Endothelial cell of umbilical vein (primary cell): ENCODE data around the gene PITPNM3. TPM values are rescaled to one million over a fixed set of nuclear protein-coding genes. Genes with fewer than 3 reads are reported as not detected.

Experiments
- BruUV-seq: library from RNA; stranded (reverse); fragments of 400-500 nt; replicated peaks from 2 replicates; lab custom pipeline; 2021; lab: Mats Ljungman, UMichigan
- CTCF ChIA-PET: fragments of 300-600, 350-600 bp; sonication (Branson Sonifier 250); formaldehyde crosslinking; loops from one replicate; lab custom pipeline; 2021; ENCODE audit warnings: antibody characterized with exemption, inconsistent platforms; lab: Charles Lee
- POLR2A ChIA-PET: fragments of 300-600, 350-600 bp; sonication (Branson Sonifier 250); formaldehyde crosslinking; loops from one replicate; lab custom pipeline; 2021; ENCODE audit warnings: antibody characterized with exemption, inconsistent platforms; lab: Charles Lee
- DNase-seq: peaks from one replicate; pipeline ENCODE4 v3.0.0-alpha.2; 2011; ENCODE audit warnings: low read depth, low spot score
- FAIRE-seq: peaks from 2 replicates; lab custom pipeline; 2011; peaks lifted over from hg19 to GRCh38; lab: Jason Lieb, UNC
- H2AFZ ChIP-seq: 2 replicates; pipeline ENCODE4 v1.6.0; 2012; ENCODE audit warnings: low read depth, low read length, control low read depth, inconsistent platforms
- H3K27ac ChIP-seq: 2 replicates; pipeline ENCODE4 v1.5.1; 2011; ENCODE audit warnings: low read depth, mild to moderate bottlenecking, control low read depth, low read length, moderate library complexity; ENCODE audit not compliant: insufficient read depth
- H3K27me3 ChIP-seq, 2 experiments: 2 replicates each; pipeline versions ENCODE4 v1.6.0 to v1.6.1; 2011; ENCODE audit warnings: low read length in 2 of 2, mixed read lengths in 1 of 2; ENCODE audit not compliant: control insufficient read depth in 2 of 2, insufficient read depth in 2 of 2
- H3K36me3 ChIP-seq, 2 experiments: 2 replicates in 1 of 2; 3 replicates in 1 of 2; pipeline ENCODE4 v1.5.1; 2011; ENCODE audit warnings: low read length in 2 of 2, mild to moderate bottlenecking in 1 of 2, moderate library complexity in 1 of 2; ENCODE audit not compliant: control insufficient read depth in 2 of 2, insufficient read depth in 2 of 2; ENCODE audit errors: extremely low read depth in 1 of 2
- H3K4me1 ChIP-seq: 3 replicates; pipeline ENCODE4 v1.5.1; 2011; ENCODE audit warnings: mild to moderate bottlenecking, low read length; ENCODE audit not compliant: control insufficient read depth, insufficient read depth; ENCODE audit errors: extremely low read depth
- H3K4me2 ChIP-seq: 2 replicates; pipeline ENCODE4 v1.6.1; 2011; ENCODE audit warnings: low read length, control low read depth, mixed read lengths; ENCODE audit not compliant: insufficient read depth
- H3K4me3 ChIP-seq, 3 experiments: fragments of 200-600 bp in 1 of 3; sonication (generic), shearing (Covaris generic) in 1 of 3; replicated peaks in 1 of 3; 2 replicates each; pipeline ENCODE4 v1.5.1; 2011 to 2016; ENCODE audit warnings: control low read depth in 3 of 3, low read length in 3 of 3, mild to moderate bottlenecking in 2 of 3, inconsistent platforms in 1 of 3, low read depth in 1 of 3, moderate library complexity in 1 of 3; ENCODE audit not compliant: insufficient read depth in 1 of 3
- H3K79me2 ChIP-seq: 2 replicates; pipeline ENCODE4 v1.6.0; 2012; ENCODE audit warnings: low read length, inconsistent platforms; ENCODE audit not compliant: control insufficient read depth, insufficient read depth
- H3K9ac ChIP-seq: replicated peaks from 2 replicates; pipeline ENCODE3; 2011; ENCODE audit warnings: low read length, control low read depth; ENCODE audit not compliant: insufficient read depth; ENCODE audit errors: extremely low read depth
- H3K9me1 ChIP-seq: replicated peaks from 3 replicates; pipeline ENCODE4 v1.6.0; 2011; ENCODE audit warnings: mild to moderate bottlenecking, low read length; ENCODE audit not compliant: control insufficient read depth, insufficient read depth; ENCODE audit errors: extremely low read depth
- H3K9me3 ChIP-seq: replicated peaks from 2 replicates; pipeline ENCODE4 v1.5.1; 2012; ENCODE audit warnings: low read length, inconsistent platforms; ENCODE audit not compliant: control insufficient read depth, insufficient read depth
- H4K20me1 ChIP-seq: replicated peaks from 2 replicates; pipeline ENCODE3; 2011; ENCODE audit warnings: mild to moderate bottlenecking, low read length; ENCODE audit not compliant: control insufficient read depth, insufficient read depth; ENCODE audit errors: extremely low read depth
- CTCF ChIP-seq, 2 donors: IDR thresholded peaks; 1 replicate in 1 of 2; 2 replicates in 1 of 2; pipeline ENCODE4 v1.5.1; 2011; ENCODE audit warnings: low read length in 2 of 2, mild to moderate bottlenecking in 2 of 2, moderate library complexity in 2 of 2, control low read depth in 1 of 2, inconsistent platforms in 1 of 2, low read depth in 1 of 2; ENCODE audit not compliant: insufficient read depth in 1 of 2; ENCODE audit errors: extremely low read depth in 1 of 2
- EZH2 ChIP-seq: IDR thresholded peaks from 2 replicates; pipeline ENCODE4 v1.6.1; 2012; ENCODE audit warnings: borderline replicate concordance, low read depth, mild to moderate bottlenecking, moderate library complexity, low read length, inconsistent platforms; ENCODE audit not compliant: severe bottlenecking
- FOS ChIP-seq: IDR thresholded peaks from 2 replicates; pipeline ENCODE4 v1.6.1; 2011; ENCODE audit warnings: mild to moderate bottlenecking, low read length, moderate library complexity, borderline replicate concordance; ENCODE audit not compliant: insufficient read depth
- GATA2 ChIP-seq: IDR thresholded peaks from 2 replicates; pipeline ENCODE4 v1.7.0; 2011; ENCODE audit warnings: low read depth, mild to moderate bottlenecking, moderate library complexity, mixed read lengths, low read length; ENCODE audit not compliant: insufficient read length, insufficient read depth
- JUN ChIP-seq: IDR thresholded peaks from 2 replicates; pipeline ENCODE4 v1.6.1; 2011; ENCODE audit warnings: borderline replicate concordance, low read depth; ENCODE audit not compliant: insufficient read length, insufficient read depth
- MAX ChIP-seq: IDR thresholded peaks from 2 replicates; pipeline ENCODE4 v1.6.1; 2011; ENCODE audit not compliant: insufficient read depth, insufficient read length
- MYC ChIP-seq: IDR thresholded peaks from one replicate; pipeline ENCODE4 v1.6.1; 2011; ENCODE audit warnings: mild to moderate bottlenecking, low read depth, low read length
- POLR2A ChIP-seq: IDR thresholded peaks from 2 replicates; pipeline ENCODE4 v1.6.1; 2012; ENCODE audit warnings: low read depth, mild to moderate bottlenecking, control low read depth, low read length
- POLR2AphosphoS5 ChIP-seq: IDR thresholded peaks from 2 replicates; pipeline ENCODE4 v1.6.1; 2012; ENCODE audit warnings: low read depth, mild to moderate bottlenecking, control low read depth, low read length, moderate library complexity; ENCODE audit not compliant: insufficient read depth
- dilution Hi-C: fragments of 300-500 bp; cut with MboI; formaldehyde crosslinking; loops from one replicate; pipeline ENCODE4 v1.15.0; 2019; ENCODE audit warnings: low sequenced_read_pairs; ENCODE audit not compliant: extremely low pct_ligation_motif_present
- intact Hi-C: fragments of 100-400 bp; cut with micrococcal nuclease; formaldehyde crosslinking; loops from one replicate; pipeline ENCODE4 v1.10.0; 2022
- polyA plus RNA-seq, 4 experiments: library from polyadenylated mRNA; depleted of rRNA in 3 of 4; stranded (reverse) in 3 of 4; unstranded in 1 of 4; fragments of >200 nt; gene quantifications; 2 replicates each; pipeline versions ENCODE4 v1.2.1 to v1.2.3, GENCODE V29; 2011 to 2012; ENCODE audit warnings: missing spikeins in 1 of 4
- total RNA-seq: library from RNA; stranded (reverse); gene quantifications from 2 replicates; pipeline ENCODE4 v1.2.3, GENCODE V29; 2021

Gene PITPNM3
- total and polyA plus RNA-seq, 2 donors (not counting 3 experiments of a cell fraction or from before 2014, with no cell fraction given): 1.0 to 1.9 TPM

- H3K9me1 ChIP-seq: no peaks in the 10 kb centered on the region
- no peak overlapping the region for H3K4me3 ChIP-seq
- POLR2A ChIA-PET: no interaction called here
- no peaks in the 10 kb centered on the region for H3K36me3 ChIP-seq
- H3K4me2 ChIP-seq: no peak overlapping the region
- CTCF ChIA-PET: no interaction called here
- dilution Hi-C loops: no loop called here
- intact Hi-C loops: no loop called here
- no peaks in the 10 kb centered on the region for H4K20me1 ChIP-seq
- H3K4me1 ChIP-seq: no peaks in the 10 kb centered on the region
- no peaks in the 10 kb centered on the region for H3K79me2 ChIP-seq
- FAIRE-seq (no peak), DNase-seq (no peak)
- no peak for TF ChIP-seq POLR2AphosphoS5
- no peak for TF ChIP-seq JUN
- no peak for TF ChIP-seq GATA2
- no peak for TF ChIP-seq FOS
- TF ChIP-seq POLR2A: no peak
- TF ChIP-seq CTCF (IDR thresholded peaks at IDR 0.05; ENCODE audit: extremely low read depth in 1 of 2, insufficient read depth in 1 of 2, low read depth in 1 of 2, low read length in 2 of 2): no peak
- no peak for TF ChIP-seq EZH2
- TF ChIP-seq MAX: no peak
- no peak for TF ChIP-seq MYC
- no peaks in the 10 kb centered on the region for H3K27me3 ChIP-seq
- H3K27ac ChIP-seq: no peak overlapping the region
- H3K9me3 ChIP-seq: no peaks in the 10 kb centered on the region
- BruUV-seq: no TSS peak
- H2AFZ ChIP-seq: no peak overlapping the region
- H3K9ac ChIP-seq: no peak overlapping the region
Observed at GRCh38 chr17:6528557-6528956, 27.8 kb downstream of the PITPNM3 start.
